Measurements from ENCODE around the gene FOSL2.

Gene FOSL2

GRCh38 chr2:28454016-28454930 is 61.6 kb downstream of the FOSL2 start:
- no peaks in the 10 kb centered on the region for H3K36me3 ChIP-seq (ENCODE audit: insufficient read depth, low read length)
- H2AFZ ChIP-seq (ENCODE audit: low read length) = no peak overlapping the region
- no peaks in the 10 kb centered on the region for H3K4me1 ChIP-seq (ENCODE audit: insufficient read depth, low read length, poor library complexity, severe bottlenecking)
- no peaks in the 10 kb centered on the region for H3K79me2 ChIP-seq (ENCODE audit: insufficient read depth, low read length)
- no peaks in the 10 kb centered on the region for H4K20me1 ChIP-seq (ENCODE audit: insufficient read depth, low read length, poor library complexity, severe bottlenecking)
- no peaks in the 10 kb centered on the region for H3K9me2 ChIP-seq (replicated peaks; ENCODE audit: low read depth, low read length)
- no peaks in the 10 kb centered on the region for H3K9me3 ChIP-seq (ENCODE audit: insufficient read depth, low read depth, low read length)
- no peak for TF ChIP-seq CTCF (conservative IDR thresholded peaks at IDR 0.05; ENCODE audit: low read length)
- no peak for TF ChIP-seq EZH2phosphoT487 (IDR thresholded peaks at IDR 0.05; ENCODE audit: borderline replicate concordance)
- no peak overlapping the region for H3K9ac ChIP-seq (ENCODE audit: low read depth, low read length, poor library complexity, severe bottlenecking)
- H3K27me3 ChIP-seq (ENCODE audit: insufficient read depth, low read length, poor library complexity, severe bottlenecking) = no peaks in the 10 kb centered on the region
- H3F3A ChIP-seq (ENCODE audit: low read depth) = no peaks in the 10 kb centered on the region
- no peak overlapping the region for H3K4me3 ChIP-seq (ENCODE audit: low read length, poor library complexity, severe bottlenecking)
- no peak overlapping the region for H3K4me2 ChIP-seq (ENCODE audit: low read depth, low read length, poor library complexity, severe bottlenecking)

GRCh38 chr2:28457237-28457636 is 64.6 kb downstream of the FOSL2 start:
- H3K9ac ChIP-seq (ENCODE audit: low read depth, low read length, poor library complexity, severe bottlenecking) = no peak overlapping the region
- no peak overlapping the region for H3K4me2 ChIP-seq (ENCODE audit: low read depth, low read length, poor library complexity, severe bottlenecking)
- no peaks in the 10 kb centered on the region for H3K79me2 ChIP-seq (ENCODE audit: insufficient read depth, low read length)
- no peaks in the 10 kb centered on the region for H3K27me3 ChIP-seq (ENCODE audit: insufficient read depth, low read length, poor library complexity, severe bottlenecking)
- H3K4me1 ChIP-seq (ENCODE audit: insufficient read depth, low read length, poor library complexity, severe bottlenecking) = no peaks in the 10 kb centered on the region
- no peak overlapping the region for H2AFZ ChIP-seq (ENCODE audit: low read length)
- 0 out of 2 replicates have a peak, but pooled peaks cover 2% of the 10 kb centered on the region for H3K9me3 ChIP-seq (ENCODE audit: insufficient read depth, low read depth, low read length)
- no peaks in the 10 kb centered on the region for H3K36me3 ChIP-seq (ENCODE audit: insufficient read depth, low read length)
- no peak for TF ChIP-seq EZH2phosphoT487 (IDR thresholded peaks at IDR 0.05; ENCODE audit: borderline replicate concordance)
- TF ChIP-seq CTCF (conservative IDR thresholded peaks at IDR 0.05; ENCODE audit: low read length) = no peak
- H3K4me3 ChIP-seq (ENCODE audit: low read length, poor library complexity, severe bottlenecking) = no peak overlapping the region
- no peaks in the 10 kb centered on the region for H4K20me1 ChIP-seq (ENCODE audit: insufficient read depth, low read length, poor library complexity, severe bottlenecking)
- no peaks in the 10 kb centered on the region for H3K9me2 ChIP-seq (replicated peaks; ENCODE audit: low read depth, low read length)
- no peaks in the 10 kb centered on the region for H3F3A ChIP-seq (ENCODE audit: low read depth)

- H3K4me3 ChIP-seq (ENCODE audit: low read length, poor library complexity, severe bottlenecking) = no peak overlapping the region
- H3K36me3 ChIP-seq (ENCODE audit: insufficient read depth, low read length) = no peaks in the 10 kb centered on the region
- no peaks in the 10 kb centered on the region for H3K27me3 ChIP-seq (ENCODE audit: insufficient read depth, low read length, poor library complexity, severe bottlenecking)
- no peak for TF ChIP-seq CTCF (conservative IDR thresholded peaks at IDR 0.05; ENCODE audit: low read length)
- TF ChIP-seq EZH2phosphoT487 (IDR thresholded peaks at IDR 0.05; ENCODE audit: borderline replicate concordance) = no peak
- H3K9me3 ChIP-seq (ENCODE audit: insufficient read depth, low read depth, low read length) = 0 out of 2 replicates have a peak, but pooled peaks cover 4% of the 10 kb centered on the region
- no peaks in the 10 kb centered on the region for H4K20me1 ChIP-seq (ENCODE audit: insufficient read depth, low read length, poor library complexity, severe bottlenecking)
- H3K4me2 ChIP-seq (ENCODE audit: low read depth, low read length, poor library complexity, severe bottlenecking) = no peak overlapping the region
- H3K9me2 ChIP-seq (replicated peaks; ENCODE audit: low read depth, low read length) = no peaks in the 10 kb centered on the region
- H3K79me2 ChIP-seq (ENCODE audit: insufficient read depth, low read length) = no peaks in the 10 kb centered on the region
- no peak overlapping the region for H2AFZ ChIP-seq (ENCODE audit: low read length)
- no peaks in the 10 kb centered on the region for H3F3A ChIP-seq (ENCODE audit: low read depth)
- no peak overlapping the region for H3K9ac ChIP-seq (ENCODE audit: low read depth, low read length, poor library complexity, severe bottlenecking)
- no peaks in the 10 kb centered on the region for H3K4me1 ChIP-seq (ENCODE audit: insufficient read depth, low read length, poor library complexity, severe bottlenecking)
These were observed 68.4 kb downstream of the FOSL2 start for GRCh38 chr2:28461056-28461455.

Measured in Loucy (cell line).